Lower lobe of right lung (tissue), 2 donors: Measurements from ENCODE around the gene PKM. TPM values are rescaled to one million over a fixed set of nuclear protein-coding genes. Genes with fewer than 3 reads are reported as not detected.

Source experiments
- ATAC-seq, 2 donors: fragments of 200-7000 bp; cut with Tn5 transposase; one replicate each; pipeline ENCODE4 v1.9.1; 2020 to 2022; ENCODE audit warnings: mild to moderate bottlenecking in 2 of 2, moderate library complexity in 2 of 2
- DNase-seq: peaks from one replicate; pipeline ENCODE4 v3.0.0-alpha.2; 2020
- H3K27ac ChIP-seq: fragments of 200-600 bp; one replicate; pipeline ENCODE4 v1.8.0; 2022
- H3K27me3 ChIP-seq: fragments of 200-600 bp; one replicate; pipeline ENCODE4 v1.8.0; 2022; ENCODE audit warnings: low read depth
- H3K36me3 ChIP-seq: fragments of 200-600 bp; one replicate; pipeline ENCODE4 v1.8.0; 2022; ENCODE audit warnings: mild to moderate bottlenecking
- H3K4me1 ChIP-seq: fragments of 200-600 bp; one replicate; pipeline ENCODE4 v1.8.0; 2022
- H3K4me3 ChIP-seq: fragments of 200-600 bp; one replicate; pipeline ENCODE4 v1.8.0; 2022; ENCODE audit warnings: mild to moderate bottlenecking
- H3K9me3 ChIP-seq: fragments of 200-600 bp; one replicate; pipeline ENCODE4 v1.8.0; 2022
- intact Hi-C: fragments of 100-400 bp; cut with DNase I; formaldehyde crosslinking; loops from one replicate; pipeline ENCODE4 v1.11.0; 2022
- total RNA-seq: library from RNA; stranded (reverse); fragmentation: NEBNext Ultra II Directional; extraction: Animal tissue kit (Norgen Biotek cat#: 25700); gene quantifications from one replicate; pipeline ENCODE4 v1.2.1, GENCODE V29; 2021
- TF ChIP-seq, protein P1 (sequence below): fragments of 200-600 bp; IDR thresholded peaks from one replicate; pipeline ENCODE4 v1.8.0; 2022; ENCODE audit warnings: antibody characterized with exemption, mild to moderate bottlenecking
- donor health status: DM: no; HTN: yes; CAD: no; lungs with severe emphysema.

Gene PKM
- total RNA-seq, 1 donor from 2014 or later = 443 TPM

DNA sequence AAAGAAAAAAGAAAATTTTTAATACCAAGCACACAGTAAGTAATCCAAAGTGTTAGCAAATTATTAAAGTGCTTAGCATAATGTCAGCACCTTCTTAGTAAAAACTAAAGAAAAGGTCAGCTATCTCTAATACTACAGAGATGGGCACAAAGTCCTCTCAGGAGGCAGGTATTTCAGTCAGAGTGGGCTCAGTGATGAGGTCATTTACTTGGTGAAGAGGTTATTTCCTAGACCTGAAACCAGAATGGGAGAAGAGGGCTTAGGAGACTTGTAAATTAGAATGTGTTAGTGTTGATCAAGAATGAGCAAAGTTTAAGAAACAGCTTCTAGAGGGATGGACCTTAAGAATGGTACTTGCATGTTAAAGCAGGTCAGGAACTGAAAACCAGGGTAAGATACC lies 8.7 kb upstream of the PKM start:
- TF ChIP-seq, protein P1, sequence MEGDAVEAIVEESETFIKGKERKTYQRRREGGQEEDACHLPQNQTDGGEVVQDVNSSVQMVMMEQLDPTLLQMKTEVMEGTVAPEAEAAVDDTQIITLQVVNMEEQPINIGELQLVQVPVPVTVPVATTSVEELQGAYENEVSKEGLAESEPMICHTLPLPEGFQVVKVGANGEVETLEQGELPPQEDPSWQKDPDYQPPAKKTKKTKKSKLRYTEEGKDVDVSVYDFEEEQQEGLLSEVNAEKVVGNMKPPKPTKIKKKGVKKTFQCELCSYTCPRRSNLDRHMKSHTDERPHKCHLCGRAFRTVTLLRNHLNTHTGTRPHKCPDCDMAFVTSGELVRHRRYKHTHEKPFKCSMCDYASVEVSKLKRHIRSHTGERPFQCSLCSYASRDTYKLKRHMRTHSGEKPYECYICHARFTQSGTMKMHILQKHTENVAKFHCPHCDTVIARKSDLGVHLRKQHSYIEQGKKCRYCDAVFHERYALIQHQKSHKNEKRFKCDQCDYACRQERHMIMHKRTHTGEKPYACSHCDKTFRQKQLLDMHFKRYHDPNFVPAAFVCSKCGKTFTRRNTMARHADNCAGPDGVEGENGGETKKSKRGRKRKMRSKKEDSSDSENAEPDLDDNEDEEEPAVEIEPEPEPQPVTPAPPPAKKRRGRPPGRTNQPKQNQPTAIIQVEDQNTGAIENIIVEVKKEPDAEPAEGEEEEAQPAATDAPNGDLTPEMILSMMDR = no peak
- no peak for ATAC-seq

DNA sequence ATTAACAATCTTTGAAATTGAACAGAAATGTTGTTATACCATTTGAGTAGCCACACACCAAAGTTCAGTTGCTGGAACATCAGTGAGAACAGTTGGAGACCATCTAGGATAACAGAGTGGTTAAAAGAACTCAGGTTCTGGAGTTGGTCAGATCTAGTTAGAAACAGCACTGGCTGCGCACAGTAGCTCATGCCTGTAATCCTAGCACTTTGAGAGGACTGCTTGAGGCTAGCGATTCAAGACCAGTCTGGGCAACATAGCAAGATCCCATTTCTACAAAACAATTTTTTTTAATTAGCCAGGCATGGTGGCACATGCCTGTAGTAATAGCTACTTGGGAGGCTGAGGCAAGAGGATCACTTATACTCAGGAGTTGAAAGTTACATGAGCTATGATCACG lies 7.6 kb upstream of the PKM start:
- Histone ChIP-seq H3K4me3 (no peak overlapping the region), H3K4me1 (peaks cover 9% of the 10 kb centered on the region), H3K27me3 (no peaks in the 10 kb centered on the region), H3K27ac (no peak overlapping the region), H3K36me3 (peaks cover 40% of the 10 kb centered on the region), H3K9me3 (no peaks in the 10 kb centered on the region)
- TF ChIP-seq, protein P1 = no peak
- no peak for DNase-seq
- ATAC-seq = no peak
- intact Hi-C loops = no loop called here

More for the DNA sequence above, 8.7 kb upstream of the PKM start:
- no peak for DNase-seq
- Histone ChIP-seq H3K9me3 (no peaks in the 10 kb centered on the region), H3K27me3 (no peaks in the 10 kb centered on the region), H3K4me3 (no peak overlapping the region), H3K4me1 (peaks cover 9% of the 10 kb centered on the region), H3K27ac (no peak overlapping the region), H3K36me3 (peaks cover 51% of the 10 kb centered on the region)
- intact Hi-C loops = no loop called here

DNA sequence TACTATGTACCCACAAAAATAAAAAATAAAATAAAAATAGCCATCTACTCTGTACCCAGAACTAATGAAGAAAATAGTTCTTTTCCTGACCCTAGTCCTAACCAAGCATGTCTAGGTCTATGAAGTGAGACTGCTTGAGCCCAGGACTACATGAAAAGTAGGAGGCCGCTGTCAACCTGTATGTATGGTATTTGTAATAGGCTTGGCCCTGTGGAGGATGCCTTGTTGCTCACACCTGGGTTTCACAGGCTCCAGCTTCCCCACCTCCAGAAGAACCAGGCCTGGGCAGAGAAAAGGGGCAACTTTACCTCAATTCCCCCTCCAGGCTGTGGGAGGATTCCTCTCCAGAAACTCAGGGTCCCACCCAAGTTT lies 6.8 kb upstream of the PKM start:
- Histone ChIP-seq H3K36me3 (peaks cover 32% of the 10 kb centered on the region), H3K9me3 (no peaks in the 10 kb centered on the region), H3K4me1 (peaks cover 12% of the 10 kb centered on the region), H3K27me3 (no peaks in the 10 kb centered on the region), H3K4me3 (no peak overlapping the region), H3K27ac (no peak overlapping the region)
- ATAC-seq = no peak
- intact Hi-C loops = no loop called here
- no peak for DNase-seq
- TF ChIP-seq, protein P1 = no peak

DNA sequence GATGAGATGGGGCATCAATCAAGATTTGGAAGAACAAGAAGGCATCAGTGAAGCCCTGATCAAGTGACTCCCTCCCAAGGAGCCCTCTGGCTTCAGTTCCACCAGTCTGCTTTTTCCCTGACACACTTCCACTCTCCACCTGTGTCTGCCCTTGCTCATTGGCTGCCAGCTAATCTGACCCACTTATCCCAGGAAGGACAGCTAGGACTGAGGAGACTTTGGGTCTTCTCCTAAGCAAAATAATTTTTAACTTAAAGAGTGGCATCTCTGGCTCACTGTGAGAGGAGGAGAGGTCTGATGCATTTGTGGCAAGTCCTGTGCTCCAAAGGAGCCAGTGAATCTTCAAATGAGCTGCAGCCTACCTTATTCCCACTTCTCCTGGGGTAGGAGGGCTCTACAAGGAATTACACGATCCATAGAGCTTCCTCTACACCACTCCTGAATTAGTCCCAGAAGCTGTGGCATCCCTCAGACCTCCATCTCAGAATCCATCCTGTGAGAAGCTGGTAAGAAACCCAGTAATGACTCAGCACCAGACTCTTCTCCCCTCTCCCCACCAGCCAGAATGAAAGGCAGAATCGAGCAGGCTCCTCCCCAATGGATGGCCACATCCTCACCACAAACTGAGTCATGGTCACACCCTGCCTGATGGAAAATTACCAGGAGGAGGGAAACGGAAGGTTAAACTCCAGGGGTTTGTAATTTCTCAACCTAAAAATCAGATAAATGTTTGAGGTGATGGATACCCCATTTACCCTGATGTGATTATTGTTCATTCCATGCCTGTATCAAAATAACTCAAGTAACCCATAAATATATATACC lies 6.3 kb upstream of the PKM start:
- intact Hi-C loops = no loop called here
- H3K4me1 ChIP-seq = peaks cover 18% of the 10 kb centered on the region
- peaks cover 26% of the 10 kb centered on the region for H3K36me3 ChIP-seq
- no peaks in the 10 kb centered on the region for H3K9me3 ChIP-seq
- no peak overlapping the region for H3K27ac ChIP-seq
- H3K4me3 ChIP-seq = no peak overlapping the region
- DNase-seq (peak; percentile 58), ATAC-seq (peak; percentile 73 to 86)
- TF ChIP-seq, protein P1 = no peak
- H3K27me3 ChIP-seq = no peaks in the 10 kb centered on the region

DNA sequence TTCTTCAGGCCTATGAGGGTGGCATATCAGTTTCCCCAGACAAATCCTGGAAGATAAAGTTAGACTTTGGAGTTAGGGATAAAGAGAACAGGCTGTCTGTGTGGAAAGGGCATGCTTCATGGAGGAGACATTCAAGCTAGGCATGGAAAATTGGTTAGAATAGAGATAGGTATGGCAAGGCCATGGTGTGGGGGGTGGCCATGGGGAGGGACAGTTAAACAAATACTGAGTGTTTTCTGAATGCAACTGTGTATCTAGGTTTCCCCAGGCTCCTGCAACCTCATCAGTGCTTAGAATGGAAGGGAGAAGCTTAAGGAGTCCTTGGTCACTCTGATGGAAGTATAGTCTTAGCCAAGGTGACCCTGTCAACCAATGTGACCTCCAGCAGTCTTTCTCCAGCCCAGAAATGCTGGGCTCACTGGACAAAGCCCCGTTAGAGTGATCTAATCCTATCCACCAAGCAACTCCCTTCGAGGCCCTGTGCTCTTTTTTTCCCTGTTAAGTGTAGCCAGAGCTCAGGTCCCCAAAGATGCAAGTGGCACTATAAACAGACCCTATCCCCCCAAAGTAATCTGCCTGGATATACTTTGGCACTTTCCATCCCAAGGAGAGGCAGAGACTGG lies 5.5 kb upstream of the PKM start:
- Histone ChIP-seq H3K4me3 (no peak overlapping the region), H3K4me1 (peaks cover 25% of the 10 kb centered on the region), H3K9me3 (no peaks in the 10 kb centered on the region), H3K27me3 (no peaks in the 10 kb centered on the region), H3K27ac (no peak overlapping the region), H3K36me3 (peaks cover 19% of the 10 kb centered on the region)
- ATAC-seq (no peak), DNase-seq (no peak)
- intact Hi-C loops = no loop called here
- TF ChIP-seq, protein P1 = no peak
